Epithelial cell of prostate (primary cell): ENCODE results near the gene SYNDIG1.

Source experiments
- DNase-seq: peaks from one replicate; pipeline ENCODE4 v3.0.0-alpha.2; 2011; ENCODE audit warnings: low read depth, low spot score
- H3K27ac ChIP-seq: fragments of 450-650 bp; 2 replicates; pipeline ENCODE4 v1.5.1; 2017; ENCODE audit warnings: mild to moderate bottlenecking

SYNDIG1 gene

GRCh38 chr20:24598996-24599395 is 129.6 kb downstream of the SYNDIG1 start:
- H3K27ac ChIP-seq: no peak overlapping the region
- DNase-seq: no peak

- DNase-seq: no peak
- no peak overlapping the region for H3K27ac ChIP-seq
Observed at GRCh38 chr20:24600012-24600411, 130.6 kb downstream of the SYNDIG1 start.

GRCh38 chr20:24603454-24603853 is 134.0 kb downstream of the SYNDIG1 start:
- H3K27ac ChIP-seq: no peak overlapping the region
- no peak for DNase-seq

- no peak for DNase-seq
- no peak overlapping the region for H3K27ac ChIP-seq
Observed at GRCh38 chr20:24604966-24605665, 135.7 kb downstream of the SYNDIG1 start.

- DNase-seq: no peak
- H3K27ac ChIP-seq: no peak overlapping the region
Observed at GRCh38 chr20:24605937-24606455, 136.6 kb downstream of the SYNDIG1 start.

- no peak overlapping the region for H3K27ac ChIP-seq
- DNase-seq: no peak
Observed at GRCh38 chr20:24607402-24607801, 138.0 kb downstream of the SYNDIG1 start.

GRCh38 chr20:24608926-24609667 is 139.7 kb downstream of the SYNDIG1 start:
- peak overlapping the region; percentile 37 for H3K27ac ChIP-seq
- DNase-seq: no peak

- no peak for DNase-seq
- H3K27ac ChIP-seq: peak overlapping the region; percentile 37
Observed at GRCh38 chr20:24609757-24610156, 140.3 kb downstream of the SYNDIG1 start.

- no peak overlapping the region for H3K27ac ChIP-seq
- peak; percentile 56 for DNase-seq
Observed at GRCh38 chr20:24610341-24611115, 141.1 kb downstream of the SYNDIG1 start.

- no peak for DNase-seq
Observed at GRCh38 chr20:24611360-24612140, 142.1 kb downstream of the SYNDIG1 start.

GRCh38 chr20:24612799-24613775 is 143.7 kb downstream of the SYNDIG1 start:
- no peak for DNase-seq

More at GRCh38 chr20:24611360-24612140, 142.1 kb downstream of the SYNDIG1 start:
- H3K27ac ChIP-seq: no peak overlapping the region

GRCh38 chr20:24614341-24614740 is 144.9 kb downstream of the SYNDIG1 start:
- DNase-seq: no peak

More at GRCh38 chr20:24612799-24613775, 143.7 kb downstream of the SYNDIG1 start:
- H3K27ac ChIP-seq: no peak overlapping the region

GRCh38 chr20:24615353-24615752 is 145.9 kb downstream of the SYNDIG1 start:
- no peak overlapping the region for H3K27ac ChIP-seq
- no peak for DNase-seq

More at GRCh38 chr20:24614341-24614740, 144.9 kb downstream of the SYNDIG1 start:
- H3K27ac ChIP-seq: no peak overlapping the region

GRCh38 chr20:24616258-24617079 is 147.0 kb downstream of the SYNDIG1 start:
- no peak for DNase-seq
- H3K27ac ChIP-seq: no peak overlapping the region

GRCh38 chr20:24617080-24617432 is 147.6 kb downstream of the SYNDIG1 start:
- H3K27ac ChIP-seq: no peak overlapping the region
- no peak for DNase-seq

GRCh38 chr20:24617757-24618450 is 148.5 kb downstream of the SYNDIG1 start:
- no peak overlapping the region for H3K27ac ChIP-seq
- no peak for DNase-seq

- no peak overlapping the region for H3K27ac ChIP-seq
- DNase-seq: no peak
Observed at GRCh38 chr20:24618739-24619138, 149.3 kb downstream of the SYNDIG1 start.
